Measurements from ENCODE around the gene COL4A6.

COL4A6 gene

GRCh38 chrX:108297290-108297689 is 140.9 kb downstream of the COL4A6 start:
- TF ChIP-seq CTCF (conservative IDR thresholded peaks at IDR 0.05): peak; percentile 16
- TF ChIP-seq ZFX (IDR thresholded peaks at IDR 0.05): no peak
- no peak overlapping the region for H3K27ac ChIP-seq

- no peak overlapping the region for H3K27ac ChIP-seq
- TF ChIP-seq CTCF (conservative IDR thresholded peaks at IDR 0.05) (peak; percentile 12), ZFX (IDR thresholded peaks at IDR 0.05) (no peak)
Observed at GRCh38 chrX:108292053-108292452, 146.2 kb downstream of the COL4A6 start.

GRCh38 chrX:108285918-108286317 is 152.3 kb downstream of the COL4A6 start:
- TF ChIP-seq ZFX (IDR thresholded peaks at IDR 0.05): no peak
- TF ChIP-seq CTCF (conservative IDR thresholded peaks at IDR 0.05): no peak
- no peak overlapping the region for H3K27ac ChIP-seq

GRCh38 chrX:108285356-108285755 is 152.9 kb downstream of the COL4A6 start:
- TF ChIP-seq ZFX (IDR thresholded peaks at IDR 0.05) (no peak), CTCF (conservative IDR thresholded peaks at IDR 0.05) (no peak)
- no peak overlapping the region for H3K27ac ChIP-seq

GRCh38 chrX:108275732-108276131 is 162.5 kb downstream of the COL4A6 start:
- H3K27ac ChIP-seq: no peak overlapping the region
- TF ChIP-seq ZFX (IDR thresholded peaks at IDR 0.05) (no peak), CTCF (conservative IDR thresholded peaks at IDR 0.05) (no peak)

GRCh38 chrX:108271397-108271787 is 166.8 kb downstream of the COL4A6 start:
- no peak for TF ChIP-seq CTCF (conservative IDR thresholded peaks at IDR 0.05)
- TF ChIP-seq ZFX (IDR thresholded peaks at IDR 0.05): no peak
- H3K27ac ChIP-seq: no peak overlapping the region

- TF ChIP-seq CTCF (conservative IDR thresholded peaks at IDR 0.05) (no peak), ZFX (IDR thresholded peaks at IDR 0.05) (no peak)
- H3K27ac ChIP-seq: no peak overlapping the region
Observed at GRCh38 chrX:108270739-108271396, 167.4 kb downstream of the COL4A6 start.

All from C4-2B (cell line).